Vagina (tissue), 2 donors: ENCODE measurements around the gene ZNF107.

ENCODE experiments used
- CTCF ChIP-seq, 3 experiments: fragments of 450-650 bp in 2 of 3; fragments of 200-600 bp in 1 of 3; sonication (generic) in 1 of 3; IDR thresholded peaks; one replicate each; pipeline ENCODE4 v1.5.1; 2017 to 2019; ENCODE audit warnings: antibody characterized with exemption in 3 of 3, mild to moderate bottlenecking in 2 of 3, moderate library complexity in 2 of 3
- POLR2A ChIP-seq, 2 donors: fragments of 450-650 bp; IDR thresholded peaks; one replicate each; pipeline ENCODE4 v1.6.1; 2017; ENCODE audit warnings: antibody characterized with exemption in 2 of 2, mild to moderate bottlenecking in 2 of 2, moderate library complexity in 2 of 2

GRCh38 chr7:64755865-64756264 is 89.9 kb downstream of the ZNF107 start:
- TF ChIP-seq POLR2A (IDR thresholded peaks at IDR 0.05) (no peak), CTCF (IDR thresholded peaks at IDR 0.05) (no peak)
